HG02885 (cell line): Measurements from ENCODE around the gene PCDH9.
"Not testable (repeated sequence)": the region's sequence is repeated elsewhere in the genome, so short reads cannot be mapped to it uniquely, and the experiment has no call there.

Experiments
- ATAC-seq: cut with Tn5 transposase; IDR thresholded peaks from one replicate; pipeline ENCODE4 v1.9.1; 2021; ENCODE audit warnings: mild to moderate bottlenecking; ENCODE audit not compliant: unreplicated experiment, poor library complexity

The PCDH9 gene

GRCh38 chr13:66640231-66640630 is 589.9 kb downstream of the PCDH9 start:
- ATAC-seq = no peak

GRCh38 chr13:66639044-66639443 is 591.1 kb downstream of the PCDH9 start:
- no peak for ATAC-seq

- ATAC-seq = no peak
Observed at GRCh38 chr13:66635526-66635925, 594.6 kb downstream of the PCDH9 start.

- no peak for ATAC-seq
Observed at GRCh38 chr13:66634384-66634783, 595.8 kb downstream of the PCDH9 start.

GRCh38 chr13:66627512-66627911 is 602.6 kb downstream of the PCDH9 start:
- ATAC-seq = no peak

DNA sequence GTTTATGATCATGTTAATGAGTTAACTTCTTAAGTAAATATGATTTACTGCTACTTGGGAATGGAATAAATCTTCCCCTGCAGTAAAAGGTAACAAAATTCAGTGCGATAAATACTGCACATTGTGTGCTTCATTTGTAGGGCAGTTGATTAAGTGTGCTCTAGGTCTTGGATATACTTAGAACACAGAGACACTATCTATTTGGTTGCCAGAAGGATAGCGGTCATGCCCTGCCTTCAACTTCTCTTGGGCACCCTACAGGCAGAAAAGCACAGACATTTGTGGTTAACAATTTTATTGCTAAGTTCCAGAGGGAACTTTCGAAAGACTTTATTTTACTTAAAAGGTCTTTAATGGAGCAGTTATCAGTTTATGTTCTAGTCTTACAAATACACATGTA is 605.8 kb downstream of the PCDH9 start:
- no peak for ATAC-seq

GRCh38 chr13:66623129-66623820 is 606.9 kb downstream of the PCDH9 start:
- ATAC-seq = no peak

- not testable (repeated sequence) for ATAC-seq
Observed at GRCh38 chr13:66621906-66622447, 608.2 kb downstream of the PCDH9 start.

GRCh38 chr13:66618702-66619101 is 611.4 kb downstream of the PCDH9 start:
- ATAC-seq = no peak

- no peak for ATAC-seq
Observed at GRCh38 chr13:66617786-66618185, 612.4 kb downstream of the PCDH9 start.

- no peak for ATAC-seq
Observed at GRCh38 chr13:66612983-66613382, 617.2 kb downstream of the PCDH9 start.

DNA sequence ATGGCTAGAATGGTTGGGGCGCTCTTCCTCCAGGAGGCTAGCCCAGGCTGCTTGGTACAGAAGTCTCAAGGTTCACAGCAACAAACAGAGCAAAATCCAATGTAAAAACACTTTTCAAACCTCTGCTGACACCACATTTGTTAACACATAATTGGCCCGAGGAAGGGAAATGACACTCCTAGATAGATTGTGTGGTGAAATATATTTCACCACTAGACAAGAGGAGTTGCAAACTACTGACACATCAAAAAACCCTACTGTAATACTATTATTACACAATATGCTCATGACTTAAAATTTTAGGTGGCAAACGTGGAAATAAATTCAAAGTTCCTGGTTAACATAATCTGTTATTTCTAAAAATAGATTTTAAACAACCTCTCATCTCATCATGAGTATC is 643.6 kb downstream of the PCDH9 start:
- no peak for ATAC-seq

DNA sequence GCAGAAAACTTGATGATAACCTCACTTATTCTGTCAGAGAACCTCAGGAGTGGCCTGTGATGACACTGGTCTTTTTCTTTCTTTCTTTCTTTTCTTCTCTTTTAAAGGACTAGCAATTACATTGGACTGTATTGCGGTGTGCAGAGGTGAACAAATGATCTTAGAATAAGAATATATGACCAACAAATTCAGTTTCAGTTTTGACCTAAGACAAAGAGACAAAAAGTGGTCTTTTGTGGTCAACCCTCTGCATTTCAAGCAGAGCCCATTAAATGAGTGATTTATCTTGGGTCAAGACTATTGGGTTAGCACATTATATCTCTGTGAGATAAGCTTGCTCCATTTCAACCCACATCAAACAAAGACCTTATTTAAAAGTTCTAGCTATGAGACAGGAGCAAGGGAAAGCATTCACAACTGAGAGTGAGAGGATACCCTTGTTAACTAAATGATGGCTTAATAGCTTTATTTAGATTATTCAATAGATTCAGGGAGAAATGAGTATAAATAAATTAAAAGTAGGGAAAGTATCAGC is 644.4 kb downstream of the PCDH9 start:
- ATAC-seq = no peak

- no peak for ATAC-seq
Observed at GRCh38 chr13:66581675-66582074, 648.5 kb downstream of the PCDH9 start.

- ATAC-seq = no peak
Observed at GRCh38 chr13:66578305-66578704, 651.8 kb downstream of the PCDH9 start.

DNA sequence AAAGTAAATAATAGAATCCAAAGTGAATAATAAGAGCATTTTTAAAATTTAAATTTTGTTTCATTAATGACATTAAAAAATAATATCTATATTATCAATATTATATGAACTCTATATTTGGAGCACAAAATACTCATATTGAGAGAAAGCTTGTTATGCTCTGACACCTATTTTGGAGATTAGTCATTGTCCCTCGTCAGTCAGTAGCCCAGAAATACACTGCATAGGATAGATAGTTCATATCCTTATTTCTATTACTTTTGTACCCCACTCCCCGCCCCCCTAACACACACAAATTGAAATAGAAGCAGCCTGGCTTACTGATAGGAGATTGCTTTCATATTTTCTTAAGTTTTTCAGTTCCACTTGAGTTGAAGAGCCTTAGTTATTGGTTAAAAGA is 652.8 kb downstream of the PCDH9 start:
- no peak for ATAC-seq

DNA sequence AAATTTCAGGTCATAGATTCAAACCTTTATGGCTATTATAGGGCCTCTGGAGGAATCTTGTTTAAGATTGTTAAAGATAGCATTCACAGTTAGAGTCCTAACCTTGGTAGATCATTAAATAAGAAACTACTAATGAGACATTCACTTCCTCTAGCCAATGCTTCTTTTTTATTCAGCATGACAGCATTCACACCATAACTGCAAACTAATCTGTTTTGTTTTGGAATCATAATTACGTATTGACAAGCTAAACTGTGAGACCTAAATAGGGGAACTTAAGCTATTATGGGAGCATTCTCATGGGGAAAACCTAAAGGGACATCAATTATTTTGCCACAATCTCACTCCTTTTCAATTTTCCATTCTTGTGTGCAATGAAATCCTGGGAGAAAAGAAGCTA is 653.8 kb downstream of the PCDH9 start:
- ATAC-seq = no peak

- ATAC-seq = no peak
Observed at GRCh38 chr13:66574606-66575005, 655.5 kb downstream of the PCDH9 start.

GRCh38 chr13:66567899-66568612 is 662.1 kb downstream of the PCDH9 start:
- ATAC-seq = no peak

GRCh38 chr13:66565279-66565678 is 664.9 kb downstream of the PCDH9 start:
- no peak for ATAC-seq

GRCh38 chr13:66563076-66563475 is 667.1 kb downstream of the PCDH9 start:
- ATAC-seq = no peak
